ENCODE measurements around the gene SEMA6B.

DNA sequence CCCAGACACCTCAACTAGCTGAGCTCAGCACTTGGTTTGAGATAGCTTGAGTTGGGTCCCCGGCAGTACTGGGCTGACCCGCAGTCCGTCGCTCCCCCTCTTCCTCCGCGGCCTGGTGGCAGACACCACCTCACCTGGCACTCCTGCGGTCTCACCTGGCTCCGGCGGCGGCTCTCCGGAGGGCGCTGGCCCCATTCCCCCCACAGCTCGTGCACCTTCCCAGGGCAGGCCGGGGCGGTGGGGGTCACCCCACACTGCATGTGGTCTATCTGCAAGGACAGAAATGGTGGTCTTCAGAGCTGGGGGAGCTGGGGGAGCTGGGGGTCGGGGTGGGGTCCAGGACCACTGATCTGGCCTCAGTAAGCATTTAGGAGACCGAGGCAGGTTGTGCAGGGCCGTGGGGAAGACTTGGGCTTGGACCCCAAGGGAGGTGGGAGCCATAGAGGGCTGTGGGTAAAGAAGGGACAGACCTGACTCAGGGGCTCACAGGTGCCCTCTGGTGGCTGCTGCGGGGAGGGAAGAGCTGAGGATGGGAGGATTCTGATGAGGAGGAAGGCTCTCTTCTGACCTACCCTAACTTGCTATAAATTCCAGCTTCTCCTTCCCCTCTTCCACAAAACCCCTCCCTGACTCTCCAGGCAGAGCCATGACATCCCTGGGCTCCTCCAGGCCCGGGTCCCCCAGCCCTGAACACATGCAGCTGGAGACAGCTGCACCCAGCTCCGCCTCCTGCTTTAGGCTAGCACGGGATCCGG is 34.5 kb downstream of the SEMA6B start:
- TF ChIP-seq, protein P1, sequence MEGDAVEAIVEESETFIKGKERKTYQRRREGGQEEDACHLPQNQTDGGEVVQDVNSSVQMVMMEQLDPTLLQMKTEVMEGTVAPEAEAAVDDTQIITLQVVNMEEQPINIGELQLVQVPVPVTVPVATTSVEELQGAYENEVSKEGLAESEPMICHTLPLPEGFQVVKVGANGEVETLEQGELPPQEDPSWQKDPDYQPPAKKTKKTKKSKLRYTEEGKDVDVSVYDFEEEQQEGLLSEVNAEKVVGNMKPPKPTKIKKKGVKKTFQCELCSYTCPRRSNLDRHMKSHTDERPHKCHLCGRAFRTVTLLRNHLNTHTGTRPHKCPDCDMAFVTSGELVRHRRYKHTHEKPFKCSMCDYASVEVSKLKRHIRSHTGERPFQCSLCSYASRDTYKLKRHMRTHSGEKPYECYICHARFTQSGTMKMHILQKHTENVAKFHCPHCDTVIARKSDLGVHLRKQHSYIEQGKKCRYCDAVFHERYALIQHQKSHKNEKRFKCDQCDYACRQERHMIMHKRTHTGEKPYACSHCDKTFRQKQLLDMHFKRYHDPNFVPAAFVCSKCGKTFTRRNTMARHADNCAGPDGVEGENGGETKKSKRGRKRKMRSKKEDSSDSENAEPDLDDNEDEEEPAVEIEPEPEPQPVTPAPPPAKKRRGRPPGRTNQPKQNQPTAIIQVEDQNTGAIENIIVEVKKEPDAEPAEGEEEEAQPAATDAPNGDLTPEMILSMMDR (IDR thresholded peaks at IDR 0.05; ENCODE audit: extremely low read depth in 1 of 2, insufficient read depth in 1 of 2, low read depth in 1 of 2, low read length in 2 of 2), result peak; percentile 68 to 93
- no peak for TF ChIP-seq EZH2 (IDR thresholded peaks at IDR 0.05; ENCODE audit: borderline replicate concordance, low read depth, low read length, severe bottlenecking)
- no peak for TF ChIP-seq POLR2AphosphoS5 (IDR thresholded peaks at IDR 0.05; ENCODE audit: insufficient read depth, low read depth, low read length)
- TF ChIP-seq, protein P2, sequence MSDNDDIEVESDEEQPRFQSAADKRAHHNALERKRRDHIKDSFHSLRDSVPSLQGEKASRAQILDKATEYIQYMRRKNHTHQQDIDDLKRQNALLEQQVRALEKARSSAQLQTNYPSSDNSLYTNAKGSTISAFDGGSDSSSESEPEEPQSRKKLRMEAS (IDR thresholded peaks at IDR 0.05; ENCODE audit: insufficient read depth, insufficient read length), result no peak
- no peak for TF ChIP-seq GATA2 (IDR thresholded peaks at IDR 0.05; ENCODE audit: insufficient read depth, insufficient read length, low read depth, low read length)

Data from endothelial cell of umbilical vein (primary cell).